Left renal pelvis (tissue), 4 donors: Measurements from ENCODE around the gene HES7. TPM values are rescaled to one million over a fixed set of nuclear protein-coding genes. Genes with fewer than 3 reads are reported as not detected.
A peak's percentile ranks its signal among the peaks of the same experiment; 100 is the strongest.
"Not testable (repeated sequence)": the region's sequence is repeated elsewhere in the genome, so short reads cannot be mapped to it uniquely, and the experiment has no call there.

Experiments
- DNase-seq, 4 donors: peaks; one replicate each; pipeline ENCODE4 v3.0.0-alpha.2; 2013; ENCODE audit warnings: low read depth in 4 of 4, low spot score in 3 of 4
- polyA plus RNA-seq, 4 donors: library from polyadenylated mRNA; unstranded; fragments of 120-200 nt; gene quantifications; one replicate each; pipeline ENCODE4 v1.2.1, GENCODE V29; 2013; ENCODE audit not compliant: insufficient read length in 4 of 4

HES7 gene
- polyA plus RNA-seq, 4 donors, result 0.10 TPM; not detected in 3

- DNase-seq, result no peak
Measured at GRCh38 chr17:8105957-8106398, 17.9 kb downstream of the HES7 start.

- no peak for DNase-seq
Measured at GRCh38 chr17:8104911-8105310, 19.0 kb downstream of the HES7 start.

GRCh38 chr17:8103549-8103948 lies 20.4 kb downstream of the HES7 start:
- DNase-seq, result no peak

GRCh38 chr17:8101721-8102120 lies 22.2 kb downstream of the HES7 start:
- peak in 1 of 4 donors; percentile 4 for DNase-seq

GRCh38 chr17:8100763-8101162 lies 23.1 kb downstream of the HES7 start:
- DNase-seq, result no peak

- no peak for DNase-seq
Measured at GRCh38 chr17:8100111-8100510, 23.8 kb downstream of the HES7 start.

GRCh38 chr17:8096541-8096940 lies 27.4 kb downstream of the HES7 start:
- no peak for DNase-seq

GRCh38 chr17:8095361-8095760 lies 28.5 kb downstream of the HES7 start:
- no peak for DNase-seq

- DNase-seq, result no peak
Measured at GRCh38 chr17:8091033-8091687, 32.7 kb downstream of the HES7 start.

- DNase-seq, result no peak
Measured at GRCh38 chr17:8089728-8090127, 34.2 kb downstream of the HES7 start.

GRCh38 chr17:8087952-8088230 lies 36.0 kb downstream of the HES7 start:
- no peak for DNase-seq

GRCh38 chr17:8087075-8087951 lies 36.6 kb downstream of the HES7 start, which contains the start of gene ALOX12B:
ALOX12B (minus strand) TSS chr17:8087716; CDS start chr17:8087442, 274 bp downstream.
- no peak for DNase-seq

GRCh38 chr17:8084250-8084649 lies 39.7 kb downstream of the HES7 start:
- DNase-seq, result no peak

GRCh38 chr17:8082292-8082691 lies 41.6 kb downstream of the HES7 start:
- DNase-seq, result no peak

GRCh38 chr17:8081876-8082275 lies 42.0 kb downstream of the HES7 start:
- no peak for DNase-seq

- no peak for DNase-seq
Measured at GRCh38 chr17:8080799-8081219, 43.1 kb downstream of the HES7 start.

- no peak for DNase-seq
Measured at GRCh38 chr17:8080208-8080798, 43.6 kb downstream of the HES7 start.

GRCh38 chr17:8079291-8080207 lies 44.4 kb downstream of the HES7 start:
- peak in 1 of 4 donors; percentile 51 for DNase-seq

- not testable (repeated sequence) for DNase-seq
Measured at GRCh38 chr17:8077939-8078338, 46.0 kb downstream of the HES7 start.

GRCh38 chr17:8076502-8077266 lies 47.2 kb downstream of the HES7 start:
- DNase-seq, result no peak
